GM19397 (cell line): ENCODE measurements around the gene C1orf21.

Experiments used
- ATAC-seq: cut with Tn5 transposase; IDR thresholded peaks from one replicate; pipeline ENCODE4 v1.9.1; 2021; ENCODE audit warnings: mild to moderate bottlenecking, moderate library complexity; ENCODE audit not compliant: unreplicated experiment

C1orf21 gene

DNA sequence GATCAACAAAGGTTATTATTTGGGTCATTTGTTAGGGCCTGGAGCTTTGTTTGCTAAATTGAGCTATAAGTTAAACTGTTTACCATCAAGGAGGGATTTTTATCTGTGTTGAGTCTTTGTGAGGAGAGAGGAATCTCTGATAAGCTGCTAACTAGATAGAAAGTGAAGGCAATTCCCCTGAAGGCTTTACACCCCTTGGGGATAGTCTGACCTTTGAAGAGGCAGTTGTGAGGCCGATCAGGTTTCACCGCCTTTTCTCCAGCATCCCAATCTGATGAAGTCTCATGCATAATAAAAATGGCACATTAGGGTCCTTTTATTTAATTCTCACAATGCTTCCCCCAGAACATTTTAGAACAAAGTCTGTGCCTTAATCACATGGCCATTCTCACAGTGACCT is 21.8 kb downstream of the C1orf21 start:
- no peak for ATAC-seq

DNA sequence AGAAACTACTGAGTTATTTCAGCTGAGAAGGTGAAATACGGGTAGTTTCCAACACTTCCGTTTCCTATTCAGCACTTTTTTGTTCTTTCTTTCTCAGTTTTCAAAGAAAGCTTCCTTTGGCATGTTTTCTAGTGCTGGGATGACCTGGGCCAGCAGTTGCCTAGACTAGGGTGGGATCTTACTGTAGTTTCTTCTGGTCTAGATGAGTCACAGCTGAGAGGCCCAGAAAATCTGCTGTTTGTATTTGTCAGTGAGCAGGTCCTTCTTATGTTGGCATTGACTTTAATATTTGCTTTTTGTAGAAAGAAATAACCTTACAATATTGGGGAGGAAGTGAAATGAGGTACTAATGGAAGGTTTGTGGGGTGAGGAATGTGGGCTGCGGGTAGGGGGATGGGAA is 22.2 kb downstream of the C1orf21 start:
- no peak for ATAC-seq

GRCh38 chr1:184412472-184412871 is 25.6 kb downstream of the C1orf21 start:
- no peak for ATAC-seq

- ATAC-seq, result no peak
Measured at GRCh38 chr1:184416481-184416880, 29.7 kb downstream of the C1orf21 start.

DNA sequence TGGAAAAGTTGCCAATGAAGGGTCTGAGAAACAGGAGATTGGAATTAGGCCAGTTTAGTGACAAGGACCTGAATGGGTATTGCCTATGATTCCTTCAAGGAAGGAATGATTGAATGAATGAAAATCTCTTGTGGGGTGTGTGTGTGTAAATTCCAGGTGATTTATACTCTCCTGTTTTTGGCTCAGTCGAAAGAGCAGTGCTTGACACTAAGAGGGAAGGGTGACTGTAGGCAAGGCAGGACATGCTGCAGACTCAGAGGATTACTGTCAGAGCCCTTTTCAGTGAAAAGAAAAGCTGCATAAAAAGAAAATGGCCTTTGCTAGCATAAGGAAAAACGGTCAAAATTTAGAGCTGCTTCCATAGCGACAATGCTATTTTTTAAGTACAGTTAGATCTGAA is 30.1 kb downstream of the C1orf21 start:
- no peak for ATAC-seq

- no peak for ATAC-seq
Measured at GRCh38 chr1:184417916-184418315, 31.1 kb downstream of the C1orf21 start.

DNA sequence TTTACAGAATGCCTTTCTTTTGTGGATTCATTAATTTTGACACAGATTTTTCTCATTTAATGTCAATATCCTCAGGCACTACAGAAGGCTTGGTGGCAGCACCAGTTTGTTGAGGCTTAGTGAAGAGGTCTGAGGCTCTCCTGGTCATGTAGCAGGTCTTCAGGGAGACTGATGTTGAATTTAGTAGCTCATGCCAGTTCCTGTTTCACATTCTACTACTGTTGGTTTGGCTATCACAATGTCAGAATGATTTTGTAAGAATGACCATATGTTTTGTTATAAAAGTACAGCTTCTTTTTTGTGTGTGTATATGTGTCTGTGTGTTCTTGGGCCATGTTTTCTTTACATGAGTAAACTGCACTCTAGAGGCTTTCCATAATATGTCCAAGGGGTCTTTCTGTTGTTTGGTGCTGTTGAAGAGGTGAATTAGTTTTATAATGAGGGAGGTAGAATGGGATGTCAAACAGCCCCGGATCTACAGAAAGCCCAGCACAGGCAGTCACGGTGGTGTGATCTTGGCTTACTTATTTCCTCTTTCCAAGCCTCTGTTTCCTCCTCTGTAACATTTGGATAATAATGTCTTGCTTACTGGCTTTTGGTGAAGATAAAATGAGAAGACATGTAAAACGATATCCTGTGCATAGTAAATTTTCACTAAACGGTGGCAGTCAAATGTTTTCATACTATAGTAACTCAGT is 32.0 kb downstream of the C1orf21 start:
- no peak for ATAC-seq

GRCh38 chr1:184419350-184420161 is 32.7 kb downstream of the C1orf21 start:
- no peak for ATAC-seq

- ATAC-seq, result no peak
Measured at GRCh38 chr1:184422490-184423233, 35.8 kb downstream of the C1orf21 start.

- ATAC-seq, result no peak
Measured at GRCh38 chr1:184423649-184424048, 36.8 kb downstream of the C1orf21 start.

- ATAC-seq, result no peak
Measured at GRCh38 chr1:184424157-184424556, 37.3 kb downstream of the C1orf21 start.

GRCh38 chr1:184424945-184425344 is 38.1 kb downstream of the C1orf21 start:
- no peak for ATAC-seq

DNA sequence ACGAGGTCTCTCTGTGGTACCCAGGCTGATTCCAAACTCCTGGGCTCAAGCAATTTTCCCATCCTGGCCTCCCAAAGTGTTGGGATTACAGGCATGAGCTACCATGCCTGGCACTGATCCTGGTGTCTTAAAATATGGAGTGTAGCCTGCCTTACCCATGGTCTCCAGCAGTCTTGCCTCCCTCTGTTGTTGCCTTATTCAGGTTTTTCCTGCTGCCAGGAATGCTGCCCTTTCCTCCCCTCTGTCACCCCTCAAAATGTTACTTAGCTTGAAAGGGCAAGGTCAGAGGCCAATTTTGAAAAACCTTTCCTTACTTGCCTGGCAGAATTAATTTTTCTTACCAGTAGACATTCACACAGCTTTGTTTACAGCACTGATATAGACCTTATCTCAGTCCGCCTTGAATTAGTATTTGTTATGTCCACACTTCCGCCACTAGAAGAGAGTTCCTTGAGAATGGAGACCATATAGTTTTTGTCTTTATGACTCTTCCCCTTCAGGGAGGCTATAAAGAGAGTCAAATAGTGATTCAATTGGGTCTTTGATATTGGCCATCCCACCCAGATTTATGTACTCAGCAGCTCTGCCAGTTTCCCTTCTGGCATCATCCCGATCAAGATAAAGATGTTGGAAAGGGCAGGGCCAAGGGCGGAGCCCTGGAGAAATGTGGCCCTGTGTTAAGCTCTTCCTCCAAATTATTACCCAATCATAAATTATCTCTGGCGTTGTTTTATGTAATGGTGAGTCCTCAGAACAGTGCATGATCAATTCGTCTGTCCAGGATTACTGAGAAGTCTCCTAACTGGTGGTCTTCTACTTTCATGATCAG is 38.8 kb downstream of the C1orf21 start:
- ATAC-seq, result no peak

DNA sequence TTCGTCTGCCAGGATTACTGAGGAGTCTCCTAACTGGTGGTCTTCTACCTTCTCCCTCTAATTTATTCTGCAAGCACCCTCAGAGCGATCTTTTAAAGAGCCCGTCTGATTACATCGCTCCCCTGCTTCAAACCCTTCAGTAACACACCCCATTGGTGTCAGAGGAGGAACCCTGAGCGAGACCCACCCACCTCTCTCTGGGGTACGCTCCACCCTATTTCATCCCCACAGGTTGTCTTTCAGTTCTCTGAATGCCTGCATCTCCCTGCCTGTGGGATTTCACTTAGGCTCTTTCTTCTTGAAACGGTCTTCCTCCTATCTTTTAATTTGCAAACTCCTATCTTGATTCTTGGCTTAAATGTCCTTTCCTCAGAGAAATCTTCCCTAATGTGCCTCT is 39.4 kb downstream of the C1orf21 start:
- no peak for ATAC-seq

DNA sequence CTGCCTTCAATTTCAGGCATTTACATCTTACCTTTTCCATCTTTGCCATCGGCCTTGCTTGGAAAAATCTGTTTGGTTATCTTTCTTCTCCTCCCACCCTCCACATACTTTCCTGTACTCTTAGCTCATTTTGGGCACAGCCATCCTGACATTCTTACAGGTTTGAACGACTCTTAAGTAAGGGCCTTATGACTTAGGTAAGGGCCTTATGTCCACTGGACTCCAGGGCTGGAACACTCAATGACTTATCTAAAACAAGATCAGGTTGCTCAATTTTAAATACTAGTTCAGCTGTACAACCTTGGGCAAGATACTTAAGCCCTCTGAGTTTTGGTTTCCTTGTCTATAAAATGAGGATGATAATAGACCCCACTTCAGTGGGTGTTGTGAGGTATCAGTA is 40.9 kb downstream of the C1orf21 start:
- no peak for ATAC-seq

GRCh38 chr1:184428604-184429003 is 41.8 kb downstream of the C1orf21 start:
- no peak for ATAC-seq

- ATAC-seq, result no peak
Measured at GRCh38 chr1:184429335-184429734, 42.5 kb downstream of the C1orf21 start.

GRCh38 chr1:184433956-184434502 is 47.2 kb downstream of the C1orf21 start:
- no peak for ATAC-seq

DNA sequence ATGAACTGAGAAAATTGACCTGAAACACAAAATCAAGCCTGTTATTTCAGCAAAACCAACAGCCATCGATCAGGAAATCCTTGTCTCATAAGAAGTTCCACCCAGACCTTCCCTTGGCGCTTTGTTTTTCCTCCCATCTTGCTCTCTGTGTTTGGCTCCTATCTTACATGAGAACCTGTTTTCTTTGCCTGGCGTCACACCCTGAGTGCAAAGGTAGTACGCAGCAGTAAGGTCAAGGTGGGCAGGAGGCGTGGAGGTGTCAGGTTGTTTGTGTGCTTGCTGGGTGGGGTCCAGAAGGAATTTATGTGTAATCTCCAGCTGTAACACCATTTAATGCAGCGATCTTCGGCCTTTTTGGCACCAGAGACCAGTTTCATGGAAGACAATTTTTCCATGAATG is 50.5 kb downstream of the C1orf21 start:
- no peak for ATAC-seq

DNA sequence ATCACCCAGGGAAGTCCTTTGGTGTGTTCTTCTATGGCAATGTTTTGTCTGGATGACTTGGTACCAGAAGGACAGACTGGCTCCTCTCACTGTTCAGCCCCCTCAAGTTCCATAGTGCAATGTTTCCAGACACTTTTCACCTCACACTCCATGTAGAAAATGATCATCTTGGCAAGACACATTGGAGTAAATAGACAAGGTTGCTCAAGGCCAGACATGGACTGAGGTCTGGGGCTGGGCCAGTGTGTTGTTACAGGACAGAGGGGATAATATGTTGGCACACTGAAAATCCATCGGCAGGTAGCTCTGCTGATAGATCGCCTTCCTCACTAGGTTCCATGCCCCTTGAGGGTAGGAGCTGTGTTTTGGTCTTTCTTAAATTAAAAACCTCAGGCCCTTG is 51.5 kb downstream of the C1orf21 start:
- ATAC-seq, result no peak

GRCh38 chr1:184442260-184442659 is 55.4 kb downstream of the C1orf21 start:
- no peak for ATAC-seq
